ENCODE measurements around the gene DNAJB4. TPM values are rescaled to one million over a fixed set of nuclear protein-coding genes. Genes with fewer than 3 reads are reported as not detected.

Gene DNAJB4
- total and polyA plus RNA-seq, 2 of the 13 experiments (the other 11 are each of a cell fraction or from before 2014, with no cell fraction given) = 4.4 to 18.6 TPM

- TF ChIP-seq FOXP4 (CRISPR knock-in tag; IDR thresholded peaks at IDR 0.05) = no peak
- TF ChIP-seq TCF7 (IDR thresholded peaks at IDR 0.05; ENCODE audit: low read depth) = no peak
- no peak for TF ChIP-seq PHF8 (CRISPR knock-in tag; IDR thresholded peaks at IDR 0.05)
- TF ChIP-seq TFE3 (CRISPR knock-in tag; IDR thresholded peaks at IDR 0.05) = no peak
Measured at GRCh38 chr1:77958391-77958790, 46.3 kb upstream of the DNAJB4 start (continued).

GRCh38 chr1:77958850-77959249 lies 45.9 kb upstream of the DNAJB4 start:
- Histone ChIP-seq H3K36me3 (replicated peaks in 1 of 2; ENCODE audit: control insufficient read depth in 1 of 2, insufficient read depth in 2 of 2, low read length in 2 of 2) (peaks cover 33 to 93% of the 10 kb centered on the region in 2 experiments), H3K4me1 (ENCODE audit: insufficient read depth, low read length) (peaks cover 16% of the 10 kb centered on the region), H3K4me3 (replicated peaks in 1 of 3; ENCODE audit: insufficient read depth in 1 of 3, low read depth in 2 of 3, low read length in 3 of 3) (no peak overlapping the region), H3K27me3 (ENCODE audit: control insufficient read depth in 1 of 2, insufficient read depth in 2 of 2, low read length in 2 of 2) (no peaks in the 10 kb centered on the region), H3K4me2 (ENCODE audit: low read depth, low read length) (no peak overlapping the region), H3K9me3 (ENCODE audit: low read length) (no peaks in the 10 kb centered on the region), H3K79me2 (ENCODE audit: insufficient read depth, low read length) (peaks cover 14% of the 10 kb centered on the region), H2AFZ (ENCODE audit: low read length) (no peak overlapping the region), H4K20me1 (ENCODE audit: insufficient read depth, low read length) (peaks cover 4% of the 10 kb centered on the region; the same call in 1 of the 2 replicates), H3K9ac (ENCODE audit: insufficient read depth, low read depth, low read length) (no peak overlapping the region), H3K27ac (ENCODE audit: extremely low read length, insufficient read depth, low read length) (no peak overlapping the region)
- intact Hi-C loops (cut with micrococcal nuclease; ENCODE audit: unreplicated experiment) (no loop called here), in situ Hi-C loops (cut with HindIII; ENCODE audit: extremely low pct_ligation_motif_present, low pct_unique_long_range_greater_than_20kb) (no loop called here)
- DNase-seq (ENCODE audit: low spot score) = no peak
- BruUV-seq (replicated peaks) = no TSS peak
- FAIRE-seq = no peak
- 98% methylated on average over 2 of the region's 2 CpGs for WGBS (ENCODE audit: low lambda C conversion rate)
- no peak for ATAC-seq
- TF ChIP-seq TEAD3 (CRISPR knock-in tag; optimal IDR thresholded peaks at IDR 0.05; ENCODE audit: borderline replicate concordance) (no peak), ZNF839 (CRISPR knock-in tag; IDR thresholded peaks at IDR 0.05; ENCODE audit: borderline replicate concordance) (no peak), ZNF567 (CRISPR knock-in tag; IDR thresholded peaks at IDR 0.05; ENCODE audit: borderline replicate concordance) (no peak), MAFF (IDR thresholded peaks at IDR 0.05; ENCODE audit: low read depth, low read length) (peak; percentile 34; the same call in 1 of the 2 replicates), DDIT3 (CRISPR knock-in tag; IDR thresholded peaks at IDR 0.05) (no peak), MAFK (conservative IDR thresholded peaks at IDR 0.05 in 1 of 2, IDR thresholded peaks at IDR 0.05 in 1 of 2; ENCODE audit: low read length in 2 of 2) (peak; percentile 73 to 75)
- ChIA-PET CTCF (ENCODE audit: low intra/inter-chr PET ratio, low total read pairs) (no interaction called here), POLR2A (no interaction called here)
